ENCODE measurements around the gene FBLN1.

DNA sequence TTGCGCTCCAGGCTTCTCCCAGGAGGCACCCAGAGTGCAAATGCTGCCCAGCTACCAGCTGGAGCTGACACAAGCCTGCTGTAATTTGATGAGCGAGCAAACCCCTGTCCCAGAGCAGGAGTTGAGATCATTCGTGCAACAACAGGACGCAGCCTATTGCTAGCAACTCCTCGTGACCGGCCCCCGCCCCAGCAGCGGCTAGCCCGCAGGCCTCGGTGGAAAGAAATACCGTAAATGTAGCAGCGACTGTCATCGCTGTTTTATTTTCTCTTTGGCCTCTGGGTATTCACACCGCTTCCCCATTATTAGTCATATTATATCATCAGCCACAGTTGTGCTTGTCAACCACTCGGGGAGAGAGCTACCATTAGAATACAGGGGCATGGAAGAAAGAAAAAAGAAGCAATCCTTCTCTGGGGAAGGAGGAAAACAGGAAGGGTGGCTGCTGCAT lies 109.8 kb downstream of the FBLN1 start:
- TF ChIP-seq, protein P1, sequence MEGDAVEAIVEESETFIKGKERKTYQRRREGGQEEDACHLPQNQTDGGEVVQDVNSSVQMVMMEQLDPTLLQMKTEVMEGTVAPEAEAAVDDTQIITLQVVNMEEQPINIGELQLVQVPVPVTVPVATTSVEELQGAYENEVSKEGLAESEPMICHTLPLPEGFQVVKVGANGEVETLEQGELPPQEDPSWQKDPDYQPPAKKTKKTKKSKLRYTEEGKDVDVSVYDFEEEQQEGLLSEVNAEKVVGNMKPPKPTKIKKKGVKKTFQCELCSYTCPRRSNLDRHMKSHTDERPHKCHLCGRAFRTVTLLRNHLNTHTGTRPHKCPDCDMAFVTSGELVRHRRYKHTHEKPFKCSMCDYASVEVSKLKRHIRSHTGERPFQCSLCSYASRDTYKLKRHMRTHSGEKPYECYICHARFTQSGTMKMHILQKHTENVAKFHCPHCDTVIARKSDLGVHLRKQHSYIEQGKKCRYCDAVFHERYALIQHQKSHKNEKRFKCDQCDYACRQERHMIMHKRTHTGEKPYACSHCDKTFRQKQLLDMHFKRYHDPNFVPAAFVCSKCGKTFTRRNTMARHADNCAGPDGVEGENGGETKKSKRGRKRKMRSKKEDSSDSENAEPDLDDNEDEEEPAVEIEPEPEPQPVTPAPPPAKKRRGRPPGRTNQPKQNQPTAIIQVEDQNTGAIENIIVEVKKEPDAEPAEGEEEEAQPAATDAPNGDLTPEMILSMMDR (IDR thresholded peaks at IDR 0.05; ENCODE audit: extremely low read depth in 1 of 2, insufficient read depth in 1 of 2, low read depth in 1 of 2, low read length in 2 of 2), result no peak
- no peak for TF ChIP-seq POLR2A (IDR thresholded peaks at IDR 0.05; ENCODE audit: low read depth, low read length)
- TF ChIP-seq JUN (IDR thresholded peaks at IDR 0.05; ENCODE audit: borderline replicate concordance, insufficient read depth, insufficient read length, low read depth), result no peak
- no peak for TF ChIP-seq EZH2 (IDR thresholded peaks at IDR 0.05; ENCODE audit: borderline replicate concordance, low read depth, low read length, severe bottlenecking)
- no peak for TF ChIP-seq POLR2AphosphoS5 (IDR thresholded peaks at IDR 0.05; ENCODE audit: insufficient read depth, low read depth, low read length)
- TF ChIP-seq, protein P2, sequence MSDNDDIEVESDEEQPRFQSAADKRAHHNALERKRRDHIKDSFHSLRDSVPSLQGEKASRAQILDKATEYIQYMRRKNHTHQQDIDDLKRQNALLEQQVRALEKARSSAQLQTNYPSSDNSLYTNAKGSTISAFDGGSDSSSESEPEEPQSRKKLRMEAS (IDR thresholded peaks at IDR 0.05; ENCODE audit: insufficient read depth, insufficient read length), result no peak

Data from endothelial cell of umbilical vein (primary cell).